ENCODE measurements around the gene DDX49.
"Not testable (repeated sequence)": the region's sequence is repeated elsewhere in the genome, so short reads cannot be mapped to it uniquely, and the experiment has no call there.

DDX49 gene

DNA sequence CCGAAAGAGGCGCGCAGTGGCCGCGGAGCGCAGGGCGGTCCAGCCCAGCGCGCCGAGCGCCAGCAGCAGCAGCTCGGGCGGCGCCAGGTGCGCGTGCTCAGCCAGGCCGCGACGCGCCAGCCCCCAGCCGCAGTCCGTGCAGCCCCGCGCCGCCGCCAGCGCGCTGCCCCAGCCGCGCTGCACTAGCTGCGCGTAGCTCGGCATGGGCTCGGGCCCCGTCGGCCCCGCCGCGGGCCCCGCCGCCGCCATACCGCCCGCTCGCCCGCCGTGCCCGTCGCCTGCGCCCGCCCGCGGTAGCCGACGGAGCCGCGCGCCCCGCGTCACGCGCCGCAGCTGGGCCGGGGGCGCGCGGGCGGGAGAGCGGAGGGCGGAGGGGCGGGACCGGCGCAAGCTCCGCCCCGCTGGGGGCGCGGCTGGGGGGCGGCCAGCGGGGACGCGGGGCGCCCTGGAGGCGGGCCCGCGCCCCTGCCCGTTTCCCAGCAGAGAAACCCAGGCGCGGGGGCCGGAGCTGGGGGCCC lies 23.6 kb upstream of the DDX49 start, which contains the start of gene CERS1:
CERS1 (minus strand) TSS at position 335 of the 518 bp plus-strand sequence; CDS start at position 249, 86 bp downstream.
- DNase-seq (ENCODE audit: low spot score): peak; percentile 96

- DNase-seq (ENCODE audit: low spot score): peak; percentile 69
These were observed 23.1 kb upstream of the DDX49 start for GRCh38 chr19:18896421-18896841.

GRCh38 chr19:18897094-18898029 lies 22.2 kb upstream of the DDX49 start:
- no peak for DNase-seq (ENCODE audit: low spot score)

DNA sequence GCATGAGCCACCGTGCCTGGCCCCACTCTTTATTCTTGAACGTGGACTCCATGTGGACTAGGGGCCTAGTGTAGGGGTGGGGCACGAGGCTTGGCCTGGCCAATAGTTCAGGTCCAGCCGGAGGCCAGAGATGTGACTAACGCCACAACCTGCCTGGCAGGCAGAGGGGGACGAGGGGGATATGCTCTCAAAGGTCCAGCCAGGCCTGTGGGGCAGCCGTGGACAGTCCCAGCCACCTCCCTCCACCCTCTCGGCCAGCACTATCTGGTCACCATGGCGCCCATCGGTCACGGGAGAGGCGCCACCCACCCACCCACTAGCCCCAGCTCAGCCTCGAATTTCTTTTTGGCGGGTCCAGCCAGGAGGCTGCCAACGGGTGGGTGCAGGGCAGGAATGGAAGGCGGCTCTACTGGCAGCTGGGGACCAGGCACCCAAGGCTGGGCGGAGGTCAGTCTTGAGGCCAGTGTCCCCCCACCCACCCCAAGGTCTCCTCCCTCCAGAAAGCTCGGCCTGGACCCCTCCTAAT lies 21.4 kb upstream of the DDX49 start:
- no peak for DNase-seq (ENCODE audit: low spot score)

DNA sequence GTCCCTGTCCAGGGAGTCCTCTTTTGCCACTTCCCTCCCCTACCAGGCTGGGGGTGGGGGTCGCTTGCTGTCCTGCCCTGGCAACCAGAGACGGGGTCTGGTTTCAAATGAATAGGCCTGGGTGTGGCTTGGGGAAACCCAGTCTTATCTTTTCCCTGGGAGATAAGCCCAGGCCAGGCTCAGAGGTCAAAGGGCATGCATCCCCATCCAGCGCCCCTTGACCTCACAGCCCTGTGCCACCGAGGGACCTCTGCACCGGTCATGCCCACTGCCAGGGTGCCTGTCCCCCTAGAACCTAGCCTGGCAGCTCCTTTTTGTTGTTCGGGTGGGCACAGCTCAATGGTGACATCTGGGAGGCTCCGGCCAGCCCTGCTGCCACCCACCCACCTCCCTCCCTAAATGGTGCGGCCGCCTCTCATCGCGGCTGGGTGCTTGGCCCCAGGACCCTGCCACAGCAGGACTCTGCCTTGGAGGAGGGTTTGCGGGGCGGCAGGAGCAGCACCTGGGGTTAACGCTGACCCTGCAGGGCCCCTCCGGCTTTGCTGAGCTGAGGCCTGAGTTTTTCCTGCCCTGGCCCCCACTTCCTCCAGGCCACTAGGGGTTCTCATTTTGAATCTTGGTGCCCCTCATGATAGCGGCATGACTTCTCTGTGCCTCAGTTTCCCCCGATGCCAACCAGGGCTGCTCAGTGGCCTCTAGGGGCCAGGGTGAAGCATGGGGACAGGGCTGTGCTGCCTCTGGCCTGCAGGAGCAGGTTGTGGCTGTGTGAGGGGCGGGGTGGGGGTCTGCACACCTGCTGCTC lies 20.7 kb upstream of the DDX49 start:
- DNase-seq (ENCODE audit: low spot score): no peak

DNA sequence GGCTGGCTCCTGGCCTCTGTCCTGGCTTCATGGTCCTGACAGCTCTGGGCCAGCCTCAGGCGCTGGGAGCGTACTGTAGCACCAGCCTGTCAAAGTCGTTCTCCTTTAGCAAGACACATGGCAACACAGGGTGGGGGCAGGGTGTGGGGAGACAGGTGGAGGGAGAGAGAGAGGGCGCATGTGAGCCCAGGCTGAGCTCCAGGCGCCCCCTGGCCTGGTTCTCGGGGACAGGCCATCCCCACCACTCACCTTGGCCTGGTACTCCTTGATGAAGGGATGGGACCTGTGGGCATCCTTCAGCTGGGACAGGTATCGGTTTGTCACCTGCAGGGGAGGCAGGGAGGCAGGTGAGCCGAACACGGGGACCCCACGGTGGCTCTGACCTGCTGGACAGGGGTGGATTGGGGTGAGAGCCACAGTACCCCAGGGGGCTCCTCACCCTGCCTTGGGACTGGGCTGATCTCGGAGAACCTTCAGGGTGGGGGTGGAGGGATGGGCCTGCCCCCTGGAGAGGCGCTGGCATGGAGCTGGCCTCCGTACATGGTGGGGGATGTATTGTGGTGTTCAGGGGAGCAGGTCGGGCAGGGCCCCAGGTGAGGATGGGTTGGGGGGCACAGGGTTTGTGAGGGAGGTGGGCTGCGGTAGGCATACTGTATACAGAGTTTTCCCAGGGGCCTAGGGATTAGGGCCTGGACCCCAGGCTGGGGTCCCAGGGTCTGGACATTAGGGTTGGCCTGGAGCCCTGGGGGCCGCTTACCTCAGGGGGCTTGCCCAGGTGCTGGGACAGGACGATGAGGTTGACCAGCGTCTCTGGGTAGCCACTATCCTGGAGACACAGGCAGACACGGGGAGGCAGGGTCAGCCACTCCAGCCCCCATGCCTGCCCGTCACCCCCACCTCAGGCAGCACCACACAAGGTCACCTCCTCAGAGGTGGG lies 19.6 kb upstream of the DDX49 start:
- no peak for DNase-seq (ENCODE audit: low spot score)

GRCh38 chr19:18900700-18901481 lies 18.6 kb upstream of the DDX49 start:
- DNase-seq (ENCODE audit: low spot score): no peak

DNA sequence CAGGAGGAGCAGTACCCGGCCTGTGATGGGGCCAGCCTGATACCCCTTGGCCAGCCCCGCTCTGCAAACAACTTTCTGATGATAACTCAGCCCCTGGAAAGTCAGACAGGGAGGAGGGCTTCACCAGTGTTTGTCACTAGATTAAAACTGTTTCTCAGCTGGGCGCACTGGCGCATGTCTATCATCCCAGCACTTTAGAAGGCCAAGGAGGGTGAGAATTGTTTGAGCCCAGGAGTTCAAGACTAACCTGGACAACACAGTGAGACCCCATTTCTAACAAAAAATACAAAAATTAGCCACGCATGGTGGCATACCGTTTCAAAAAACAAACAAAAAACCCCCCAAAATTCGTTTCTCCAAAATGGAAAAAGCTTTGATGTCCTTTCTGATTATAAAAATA lies 18.0 kb upstream of the DDX49 start:
- no peak for DNase-seq (ENCODE audit: low spot score)

DNA sequence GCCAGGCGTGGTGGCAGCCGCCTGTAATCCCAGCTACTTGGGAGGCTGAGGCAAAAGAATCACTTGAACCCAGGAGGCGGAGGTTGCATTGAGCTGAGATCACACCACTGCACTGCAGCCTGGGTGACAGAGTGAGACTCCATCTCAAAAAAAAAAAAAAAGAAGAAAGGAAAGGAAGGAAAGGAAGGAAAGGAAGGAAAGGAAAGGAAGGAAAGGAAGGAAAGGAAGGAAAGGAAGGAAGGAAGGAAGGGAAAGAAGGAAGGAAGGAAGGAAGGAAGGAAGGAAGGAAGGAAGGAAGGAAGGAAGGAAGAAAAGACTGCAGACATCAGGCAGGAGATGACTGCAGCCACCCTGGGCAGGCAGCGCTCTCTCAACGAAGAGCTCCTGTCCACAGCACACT lies 17.0 kb upstream of the DDX49 start:
- DNase-seq (ENCODE audit: low spot score): not testable (repeated sequence)

DNA sequence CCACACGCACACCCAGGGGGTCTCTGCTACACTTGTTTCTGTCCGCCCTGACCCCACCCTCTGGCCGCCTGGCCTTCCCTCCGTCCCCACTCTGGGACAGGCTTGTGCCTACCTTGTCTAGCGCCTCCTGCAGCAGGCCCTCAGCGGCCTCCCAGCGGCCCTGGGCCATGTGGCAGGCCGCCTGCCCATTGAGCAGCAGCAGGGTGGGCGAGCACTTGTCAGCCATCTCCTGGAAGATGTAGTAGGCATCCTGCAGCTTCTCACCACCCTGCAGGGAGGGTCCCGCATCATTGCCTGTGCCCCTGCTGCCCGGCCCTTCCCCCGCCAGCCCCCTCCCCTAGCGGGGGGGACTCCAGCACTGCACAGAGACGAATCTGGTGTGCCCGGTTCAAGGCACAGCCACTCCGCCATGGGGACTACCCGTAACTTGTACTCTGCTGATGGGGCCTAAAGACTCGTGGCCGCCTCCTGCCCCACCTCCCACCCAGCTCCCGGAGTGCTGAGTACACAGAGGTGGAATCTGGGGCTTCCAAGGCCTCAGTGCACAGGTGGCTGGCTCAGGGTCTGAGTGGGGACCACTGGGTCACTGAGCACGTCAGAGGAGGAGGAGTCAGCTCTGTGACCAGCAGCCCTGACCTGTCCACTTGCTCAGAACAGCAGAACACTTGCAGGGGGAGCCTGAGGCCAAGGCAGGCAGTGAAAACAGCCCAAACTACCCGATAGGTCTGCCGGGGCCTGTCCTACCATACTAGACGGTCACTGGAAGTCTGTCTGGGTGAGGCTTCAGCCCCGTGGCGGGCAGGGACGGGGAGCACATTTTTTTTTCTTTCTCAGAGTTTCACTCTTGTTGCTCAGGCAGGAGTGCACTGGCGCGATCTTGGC lies 16.1 kb upstream of the DDX49 start:
- no peak for DNase-seq (ENCODE audit: low spot score)

DNA sequence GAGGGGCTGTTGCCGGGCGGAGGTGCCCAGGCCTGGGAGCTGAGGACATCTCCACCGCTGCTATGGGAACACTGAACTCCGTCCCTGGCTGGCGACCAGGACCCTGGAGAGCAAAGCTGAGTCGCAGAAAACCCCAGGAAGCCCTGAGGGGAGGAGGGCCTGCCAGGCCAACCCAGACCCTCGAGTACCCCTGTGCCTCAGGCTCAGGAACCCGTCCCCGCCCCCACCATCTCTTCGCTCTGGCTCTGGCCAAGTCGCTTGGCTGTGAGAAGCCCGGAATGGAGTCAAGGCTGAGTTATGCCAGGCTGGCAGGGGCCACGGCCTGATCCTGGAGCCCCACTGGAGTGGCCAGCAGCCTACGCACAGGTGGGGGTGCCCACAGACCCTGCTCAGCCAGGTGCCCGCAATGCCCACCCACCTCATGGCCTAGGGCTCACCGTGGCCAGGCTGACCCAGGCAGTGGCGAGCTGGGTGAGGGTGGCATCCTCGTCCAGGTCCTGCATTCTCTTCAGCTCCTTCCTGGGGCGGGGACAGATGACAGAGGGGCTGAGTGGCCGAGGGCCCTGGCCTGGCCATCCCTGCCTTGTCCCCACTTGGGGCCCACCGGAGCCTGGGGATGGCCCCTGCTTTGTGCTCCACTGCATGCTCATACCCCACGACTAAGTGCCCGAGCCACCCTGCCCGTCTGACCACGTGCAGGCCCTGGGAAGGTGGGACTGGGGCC lies 15.0 kb upstream of the DDX49 start:
- DNase-seq (ENCODE audit: low spot score): no peak

- no peak for DNase-seq (ENCODE audit: low spot score)
These were observed 14.5 kb upstream of the DDX49 start for GRCh38 chr19:18905058-18905456.

DNA sequence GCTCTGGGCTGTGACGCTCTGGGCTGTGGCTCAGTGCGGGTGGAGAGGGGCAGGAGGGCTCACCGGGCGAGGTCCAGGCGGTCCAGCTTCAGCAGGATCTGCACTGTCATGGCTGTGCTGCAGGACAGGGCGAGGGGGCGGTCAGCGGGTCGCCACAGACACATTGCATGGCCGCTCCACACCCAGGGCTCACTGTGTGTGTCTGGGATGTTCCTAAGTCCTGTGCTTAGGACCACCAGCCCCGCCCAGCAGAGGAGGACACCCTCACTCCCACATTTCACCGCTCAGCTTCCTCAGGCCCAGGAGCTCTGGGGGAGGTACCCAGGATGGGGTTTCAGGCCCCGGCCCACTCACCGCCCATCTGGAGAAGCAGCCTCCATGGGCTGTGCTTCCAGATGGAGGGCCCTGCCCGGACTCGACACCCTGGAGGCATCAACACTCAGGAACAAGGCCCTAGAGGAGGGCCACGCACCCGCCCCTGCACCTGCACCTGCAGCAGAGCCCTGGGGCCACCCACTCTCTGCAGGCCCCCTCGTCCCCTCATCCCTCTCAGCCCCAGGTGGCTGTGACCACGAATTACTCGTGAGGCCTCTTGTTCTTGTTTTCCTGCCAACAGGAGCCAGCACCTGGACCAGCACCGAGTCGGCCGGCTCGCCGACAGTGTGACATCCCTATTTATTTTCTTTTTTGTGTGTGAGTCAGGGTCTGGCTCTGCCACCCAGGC lies 13.8 kb upstream of the DDX49 start:
- no peak for DNase-seq (ENCODE audit: low spot score)

- no peak for DNase-seq (ENCODE audit: low spot score)
These were observed 12.7 kb upstream of the DDX49 start for GRCh38 chr19:18906605-18907519.

DNA sequence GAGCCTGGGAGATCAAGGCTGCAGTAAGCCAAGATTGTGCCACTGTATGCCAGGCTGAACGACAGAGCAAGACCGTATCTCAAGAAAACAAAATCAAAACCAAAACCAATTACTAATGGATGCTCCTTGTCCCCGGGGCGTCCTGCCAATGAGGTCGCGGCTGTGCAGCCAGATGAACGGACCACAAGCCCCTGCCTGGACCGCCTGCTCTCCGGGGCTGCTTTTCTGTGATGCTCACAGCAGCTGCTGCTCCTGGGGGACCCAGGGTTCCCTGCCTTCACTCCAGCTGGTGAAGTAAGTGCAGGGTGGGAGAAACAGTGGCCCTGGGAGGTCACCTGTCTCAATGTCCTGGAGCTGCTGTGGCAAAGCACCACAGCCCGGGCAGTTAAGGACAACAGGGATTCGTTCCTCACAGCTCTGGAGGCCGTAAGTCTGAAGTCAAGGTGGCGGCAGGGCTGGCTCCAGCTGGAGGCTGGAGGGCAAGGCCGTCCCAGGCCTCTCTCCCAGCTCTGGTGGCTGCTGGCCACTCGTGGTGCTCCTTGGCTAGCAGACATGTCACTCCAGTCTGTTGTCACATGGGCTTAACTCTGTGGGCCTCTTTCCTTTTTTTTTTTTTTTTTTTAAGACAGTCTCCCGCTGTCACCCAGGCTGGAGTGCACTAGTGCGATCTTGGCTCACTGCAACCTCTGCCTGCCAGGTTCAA lies 10.4 kb upstream of the DDX49 start:
- no peak for DNase-seq (ENCODE audit: low spot score)

DNA sequence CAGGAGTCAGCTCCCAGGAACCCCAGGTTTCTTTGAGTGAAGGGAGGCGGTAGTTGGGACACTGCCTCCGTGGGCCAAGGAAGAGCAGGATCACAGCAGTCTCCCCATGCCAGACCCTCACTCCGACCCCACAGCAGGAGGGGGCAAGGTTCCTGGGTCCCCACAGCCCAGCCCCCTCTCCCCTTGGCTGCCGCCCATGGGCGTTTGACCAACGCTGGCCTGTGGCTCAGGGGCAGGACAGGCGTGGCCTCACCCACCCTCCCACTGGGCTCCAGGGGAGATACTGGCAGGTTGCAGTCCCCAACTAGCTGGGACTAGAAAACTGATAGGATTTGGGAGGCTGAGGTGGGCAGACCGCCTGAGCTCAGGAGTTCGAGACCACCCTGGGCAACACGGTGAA lies 9.5 kb upstream of the DDX49 start:
- no peak for DNase-seq (ENCODE audit: low spot score)
